Kidney (tissue), 14 donors: ENCODE data around the gene PPP2R5A. TPM values are rescaled to one million over a fixed set of nuclear protein-coding genes. Genes with fewer than 3 reads are reported as not detected.
"Not testable (repeated sequence)": the region's sequence is repeated elsewhere in the genome, so short reads cannot be mapped to it uniquely, and the experiment has no call there.

Experiments used
- DNase-seq, 5 donors: peaks; one replicate each; pipeline ENCODE4 v3.0.0-alpha.2; 2013 to 2020
- FAIRE-seq: peaks from 2 replicates; lab custom pipeline; 2012; peaks lifted over from hg19 to GRCh38; lab: Jason Lieb, UNC
- H3K27ac ChIP-seq, 2 donors: one replicate each; pipeline ENCODE4 v1.7.0; 2013; ENCODE audit warnings: low read depth in 2 of 2, low read length in 2 of 2, inconsistent platforms in 1 of 2
- H3K27me3 ChIP-seq: one replicate; pipeline ENCODE4 v1.7.1; 2013; ENCODE audit warnings: low read length, inconsistent platforms; ENCODE audit not compliant: control insufficient read depth, insufficient read depth
- H3K36me3 ChIP-seq, 3 donors: one replicate each; pipeline versions ENCODE4 v1.7.0 to v1.7.1; 2013; ENCODE audit warnings: low read length in 3 of 3, control low read depth in 1 of 3, inconsistent platforms in 1 of 3; ENCODE audit not compliant: insufficient read depth in 3 of 3, control insufficient read depth in 2 of 3
- H3K4me1 ChIP-seq, 3 donors: one replicate each; pipeline versions ENCODE4 v1.7.0 to v1.7.1; 2013; ENCODE audit warnings: low read length in 3 of 3, inconsistent platforms in 1 of 3, low read depth in 1 of 3; ENCODE audit not compliant: control insufficient read depth in 2 of 3, insufficient read depth in 2 of 3
- H3K4me3 ChIP-seq, 3 donors: one replicate each; pipeline versions ENCODE4 v1.7.0 to v1.8.1; 2013; ENCODE audit warnings: low read length in 3 of 3, control low read depth in 1 of 3, inconsistent platforms in 1 of 3
- H3K9ac ChIP-seq, 3 donors: one replicate each; pipeline versions ENCODE4 v1.7.0 to v1.7.1; 2013; ENCODE audit warnings: low read length in 3 of 3, control low read depth in 1 of 3, inconsistent platforms in 1 of 3
- H3K9me3 ChIP-seq, 3 donors: one replicate each; pipeline versions ENCODE4 v1.7.0 to v1.7.1; 2013; ENCODE audit warnings: low read length in 3 of 3, control low read depth in 1 of 3, inconsistent platforms in 1 of 3; ENCODE audit not compliant: control insufficient read depth in 2 of 3, insufficient read depth in 1 of 3
- intact Hi-C: fragments of 100-400 bp; cut with DNase I; formaldehyde crosslinking; loops from one replicate; pipeline ENCODE4 v1.11.1; 2022
- polyA plus RNA-seq: library from polyadenylated mRNA; stranded (reverse); fragments of 350-450 nt; fragmentation: Illumina TruSeq; extraction: RNeasy Lipid Tissue Mini Kit (QIAGEN cat#74804); gene quantifications from one replicate; pipeline ENCODE4 v1.2.3, GENCODE V29; 2014; ENCODE audit warnings: low read depth, low replicate concordance; ENCODE audit not compliant: insufficient read depth
- total RNA-seq: library from RNA; stranded (reverse); fragmentation: NEBNext Ultra II Directional; extraction: Animal tissue kit (Norgen Biotek cat#: 25700); gene quantifications from one replicate; pipeline ENCODE4 v1.2.1, GENCODE V29; 2021
- TF ChIP-seq, protein P1 (sequence below): IDR thresholded peaks from 3 replicates; pipeline ENCODE4 v1.5.1; 2012; ENCODE audit warnings: mild to moderate bottlenecking, moderate library complexity, borderline replicate concordance; ENCODE audit not compliant: insufficient read depth; ENCODE audit errors: extremely low read depth
- donor health status: control.
- donor health status: control.
- donor health status: control.
- donor health status: control.
- donor health status: control.
- donor health status: DM: yes; HTN: yes; CAD: no.
- donor health status: Normal renal cell carcinoma (clear cell type).

Gene PPP2R5A
- total and polyA plus RNA-seq, 2 donors from 2014 or later: 36.6 to 67.3 TPM

DNA sequence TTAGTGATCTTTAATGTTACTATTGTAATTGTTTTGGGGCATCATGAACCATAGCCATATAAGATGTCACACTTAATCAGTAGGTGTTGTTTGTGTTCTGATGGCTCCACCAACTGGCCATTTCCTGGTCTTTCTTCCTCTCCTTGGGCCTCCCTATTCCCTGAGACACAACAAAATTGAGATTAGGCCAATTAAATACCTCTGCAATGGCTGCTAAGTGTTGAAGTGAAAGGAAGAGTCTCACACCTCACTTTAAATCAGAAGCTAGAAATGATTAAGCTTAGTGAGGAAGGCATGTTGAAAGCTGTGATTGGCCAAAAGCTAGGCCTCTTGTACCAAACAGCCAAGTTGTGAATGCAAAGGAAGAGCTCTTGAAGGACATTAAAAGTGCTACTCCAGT is 30.7 kb downstream of the PPP2R5A start:
- no peaks in the 10 kb centered on the region for H3K27me3 ChIP-seq
- H3K4me1 ChIP-seq: peaks cover 0 to 2% (median 0%) of the 10 kb centered on the region in 3 donors
- DNase-seq (peak in 1 of 5 donors; percentile 12), FAIRE-seq (no peak)
- no peaks in the 10 kb centered on the region for H3K9me3 ChIP-seq
- no peaks in the 10 kb centered on the region for H3K36me3 ChIP-seq
- intact Hi-C loops: no loop called here
- H3K9ac ChIP-seq: no peak overlapping the region
- TF ChIP-seq, protein P1, sequence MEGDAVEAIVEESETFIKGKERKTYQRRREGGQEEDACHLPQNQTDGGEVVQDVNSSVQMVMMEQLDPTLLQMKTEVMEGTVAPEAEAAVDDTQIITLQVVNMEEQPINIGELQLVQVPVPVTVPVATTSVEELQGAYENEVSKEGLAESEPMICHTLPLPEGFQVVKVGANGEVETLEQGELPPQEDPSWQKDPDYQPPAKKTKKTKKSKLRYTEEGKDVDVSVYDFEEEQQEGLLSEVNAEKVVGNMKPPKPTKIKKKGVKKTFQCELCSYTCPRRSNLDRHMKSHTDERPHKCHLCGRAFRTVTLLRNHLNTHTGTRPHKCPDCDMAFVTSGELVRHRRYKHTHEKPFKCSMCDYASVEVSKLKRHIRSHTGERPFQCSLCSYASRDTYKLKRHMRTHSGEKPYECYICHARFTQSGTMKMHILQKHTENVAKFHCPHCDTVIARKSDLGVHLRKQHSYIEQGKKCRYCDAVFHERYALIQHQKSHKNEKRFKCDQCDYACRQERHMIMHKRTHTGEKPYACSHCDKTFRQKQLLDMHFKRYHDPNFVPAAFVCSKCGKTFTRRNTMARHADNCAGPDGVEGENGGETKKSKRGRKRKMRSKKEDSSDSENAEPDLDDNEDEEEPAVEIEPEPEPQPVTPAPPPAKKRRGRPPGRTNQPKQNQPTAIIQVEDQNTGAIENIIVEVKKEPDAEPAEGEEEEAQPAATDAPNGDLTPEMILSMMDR: peak; percentile 26
- no peak overlapping the region for H3K27ac ChIP-seq
- H3K4me3 ChIP-seq: no peak overlapping the region

DNA sequence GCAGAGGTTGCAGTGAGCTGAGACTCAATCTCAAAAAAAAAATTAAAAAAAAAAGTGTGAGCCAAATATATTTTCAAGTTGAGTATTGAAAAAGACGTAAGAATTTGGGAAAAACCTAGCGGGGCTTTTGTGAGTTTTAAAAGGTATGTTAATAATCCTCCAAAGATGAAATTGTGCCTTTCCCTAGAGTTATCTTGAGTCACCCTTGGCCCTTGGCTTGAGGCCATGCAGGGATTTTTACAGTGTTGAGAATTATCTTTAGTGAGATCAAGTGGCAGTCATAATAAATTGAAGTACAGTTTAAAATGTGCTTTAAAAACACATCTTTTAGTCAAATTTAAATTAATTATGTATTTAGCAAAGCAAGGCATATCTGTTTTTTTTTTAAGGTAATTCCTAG is 32.7 kb downstream of the PPP2R5A start:
- Histone ChIP-seq H3K36me3 (no peaks in the 10 kb centered on the region), H3K9me3 (no peaks in the 10 kb centered on the region), H3K9ac (no peak overlapping the region), H3K27ac (no peak overlapping the region), H3K4me3 (no peak overlapping the region), H3K27me3 (no peaks in the 10 kb centered on the region), H3K4me1 (peaks cover 0 to 2% (median 0%) of the 10 kb centered on the region in 3 donors)
- intact Hi-C loops: no loop called here
- TF ChIP-seq, protein P1: no peak
- no peak for FAIRE-seq
- no peak for DNase-seq

DNA sequence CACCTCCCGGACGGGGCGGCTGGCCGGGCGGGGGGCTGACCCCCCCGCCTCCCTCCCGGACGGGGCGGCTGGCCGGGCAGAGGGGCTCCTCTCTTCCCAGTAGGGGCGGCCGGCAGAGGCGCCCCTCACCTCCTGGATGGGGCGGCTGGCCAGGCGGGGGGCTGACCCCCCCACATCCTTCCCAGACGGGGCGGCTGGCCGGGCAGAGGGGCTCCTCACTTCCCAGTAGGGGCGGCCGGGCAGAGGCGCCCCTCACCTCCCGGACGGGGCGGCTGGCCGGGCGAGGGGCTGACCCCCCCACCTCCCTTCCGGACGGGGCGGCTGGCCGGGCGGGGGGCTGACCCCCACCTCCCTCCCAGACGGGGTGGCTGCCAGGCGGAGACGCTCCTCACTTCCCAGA is 35.8 kb downstream of the PPP2R5A start:
- H3K4me3 ChIP-seq, H3K4me1 ChIP-seq, H3K27me3 ChIP-seq, H3K27ac ChIP-seq, H3K9me3 ChIP-seq, H3K36me3 ChIP-seq, DNase-seq, intact Hi-C loops, H3K9ac ChIP-seq, FAIRE-seq: not testable (repeated sequence)

DNA sequence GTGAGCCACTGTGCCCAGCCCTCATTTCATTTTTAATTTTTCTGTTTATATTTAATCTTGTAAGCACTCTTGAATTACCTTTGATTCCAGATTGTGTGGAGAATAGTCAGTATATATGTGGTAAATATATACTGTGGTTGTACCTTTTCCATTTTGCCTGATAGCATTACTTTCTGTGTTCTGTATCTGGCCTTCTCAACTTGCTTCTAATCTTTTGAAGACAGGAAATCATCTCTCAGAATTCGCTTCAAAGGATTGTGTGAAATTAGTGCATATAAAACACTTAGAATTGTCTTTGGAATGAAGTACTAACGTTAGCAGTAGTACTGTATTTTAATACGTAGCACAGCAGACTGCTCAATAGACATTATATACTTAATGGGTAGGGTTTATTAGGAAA is 37.9 kb downstream of the PPP2R5A start:
- H3K9ac ChIP-seq: no peak overlapping the region
- H3K4me1 ChIP-seq: no peaks in the 10 kb centered on the region
- DNase-seq (no peak), FAIRE-seq (no peak)
- no peak overlapping the region for H3K4me3 ChIP-seq
- H3K36me3 ChIP-seq: no peaks in the 10 kb centered on the region
- no peak overlapping the region for H3K27ac ChIP-seq
- no peaks in the 10 kb centered on the region for H3K27me3 ChIP-seq
- TF ChIP-seq, protein P1: no peak
- intact Hi-C loops: no loop called here
- H3K9me3 ChIP-seq: no peaks in the 10 kb centered on the region
